Neural progenitor cell (in vitro differentiated cells): ENCODE results near the gene ANAPC7. TPM values are rescaled to one million over a fixed set of nuclear protein-coding genes. Genes with fewer than 3 reads are reported as not detected.
"Not testable (repeated sequence)": the region's sequence is repeated elsewhere in the genome, so short reads cannot be mapped to it uniquely, and the experiment has no call there.

Experiments
- DNase-seq: peaks from one replicate; pipeline ENCODE4 v3.0.0-alpha.2; 2016; ENCODE audit warnings: low spot score
- H2AFZ ChIP-seq: fragments of 200-600 bp; sonication (generic); replicated peaks from 2 replicates; pipeline ENCODE4 v1.6.1; 2016; ENCODE audit warnings: antibody characterized with exemption
- H3F3A ChIP-seq: fragments of 200-600 bp; sonication (generic); 2 replicates; pipeline ENCODE4 v1.6.1; 2016; ENCODE audit warnings: antibody characterized with exemption, low read depth
- H3K27ac ChIP-seq: fragments of 200-600 bp; sonication (generic); 2 replicates; pipeline ENCODE4 v1.5.1; 2016; ENCODE audit warnings: mild to moderate bottlenecking
- H3K27me3 ChIP-seq: fragments of 200-600 bp; sonication (generic); 2 replicates; pipeline ENCODE4 v1.6.1; 2016; ENCODE audit warnings: mild to moderate bottlenecking, moderate library complexity
- H3K36me3 ChIP-seq: fragments of 200-600 bp; sonication (generic); 2 replicates; pipeline ENCODE4 v1.5.1; 2016
- H3K4me1 ChIP-seq: fragments of 200-600 bp; sonication (generic); 2 replicates; pipeline ENCODE4 v1.6.1; 2016; ENCODE audit warnings: mixed run types
- H3K4me2 ChIP-seq: fragments of 200-600 bp; sonication (generic); 2 replicates; pipeline ENCODE4 v1.6.1; 2016
- H3K4me3 ChIP-seq: fragments of 200-600 bp; sonication (generic); 2 replicates; pipeline ENCODE4 v1.5.1; 2016
- H3K79me2 ChIP-seq: fragments of 200-600 bp; sonication (generic); 2 replicates; pipeline ENCODE4 v1.6.1; 2016; ENCODE audit warnings: low read depth
- H3K9ac ChIP-seq: fragments of 200-600 bp; sonication (generic); 2 replicates; pipeline ENCODE4 v1.6.1; 2016
- H3K9me3 ChIP-seq: fragments of 200-600 bp; sonication (generic); 2 replicates; pipeline ENCODE4 v1.5.1; 2016; ENCODE audit warnings: low read depth
- H4K20me1 ChIP-seq: fragments of 200-600 bp; sonication (generic); 2 replicates; pipeline ENCODE4 v1.6.1; 2016; ENCODE audit warnings: low read depth
- H3K27ac Mint-ChIP-seq: 3 replicates; pipeline ENCODE4 v1.8.0; 2021; ENCODE audit warnings: mixed read lengths
- H3K27me3 Mint-ChIP-seq: 2 replicates; pipeline ENCODE4 v1.8.0; 2022; ENCODE audit warnings: low read depth, mild to moderate bottlenecking, inconsistent platforms, moderate library complexity, mixed read lengths; ENCODE audit not compliant: insufficient read depth
- H3K36me3 Mint-ChIP-seq: 3 replicates; pipeline ENCODE4 v1.8.0; 2021; ENCODE audit warnings: mixed read lengths
- H3K4me1 Mint-ChIP-seq: 3 replicates; pipeline ENCODE4 v1.8.0; 2021; ENCODE audit warnings: mixed read lengths
- H3K4me3 Mint-ChIP-seq: 3 replicates; pipeline ENCODE4 v1.8.0; 2021; ENCODE audit warnings: mild to moderate bottlenecking, moderate library complexity, mixed read lengths
- H3K9me3 Mint-ChIP-seq: 3 replicates; pipeline ENCODE4 v1.8.0; 2020; ENCODE audit warnings: mixed read lengths
- CTCF ChIP-seq: fragments of 200-600 bp; sonication (generic); IDR thresholded peaks from 2 replicates; pipeline ENCODE4 v1.5.1; 2017; ENCODE audit warnings: antibody characterized with exemption, mild to moderate bottlenecking
- EZH2 ChIP-seq: fragments of 200-600 bp; sonication (generic); IDR thresholded peaks from 2 replicates; pipeline ENCODE4 v1.6.1; 2017; ENCODE audit warnings: antibody characterized with exemption, mild to moderate bottlenecking, moderate library complexity
- EZH2phosphoT487 ChIP-seq: fragments of 200-600 bp; sonication (generic); IDR thresholded peaks from 2 replicates; pipeline ENCODE4 v1.6.1; 2017; ENCODE audit warnings: antibody characterized with exemption
- total RNA-seq: library from RNA; depleted of rRNA; stranded (reverse); fragments of >200 nt; gene quantifications from 2 replicates; pipeline ENCODE4 v1.2.3, GENCODE V29; 2015; ENCODE audit warnings: low replicate concordance

The ANAPC7 gene
- total RNA-seq, 1 donor from 2014 or later, result 114 TPM

- H3K79me2 ChIP-seq, result no peaks in the 10 kb centered on the region
- H3K9me3 ChIP-seq, result no peaks in the 10 kb centered on the region
- H3F3A ChIP-seq, result peaks cover 6% of the 10 kb centered on the region
- H3K27ac ChIP-seq, result no peak overlapping the region
- H3K4me2 ChIP-seq, result no peak overlapping the region
- H3K4me3 ChIP-seq, result no peak overlapping the region
- no peak for DNase-seq
- no peaks in the 10 kb centered on the region for H3K9me3 Mint-ChIP-seq
- H3K36me3 Mint-ChIP-seq, result peaks cover 65% of the 10 kb centered on the region
- no peaks in the 10 kb centered on the region for H3K27me3 ChIP-seq
- H3K4me1 Mint-ChIP-seq, result no peaks in the 10 kb centered on the region
- H4K20me1 ChIP-seq, result no peaks in the 10 kb centered on the region
- H3K27ac Mint-ChIP-seq, result no peak overlapping the region
- no peak overlapping the region for H3K4me3 Mint-ChIP-seq
- H2AFZ ChIP-seq, result no peak overlapping the region
- H3K36me3 ChIP-seq, result peaks cover 40% of the 10 kb centered on the region
- no peaks in the 10 kb centered on the region for H3K4me1 ChIP-seq
- TF ChIP-seq CTCF, result no peak
- TF ChIP-seq EZH2phosphoT487, result no peak
- TF ChIP-seq EZH2, result no peak
- H3K9ac ChIP-seq, result no peak overlapping the region
- no peaks in the 10 kb centered on the region for H3K27me3 Mint-ChIP-seq
Measured at GRCh38 chr12:110342157-110342556, 61.4 kb downstream of the ANAPC7 start.

GRCh38 chr12:110340706-110341105 is 62.8 kb downstream of the ANAPC7 start:
- Histone ChIP-seq H3K4me1 (no peaks in the 10 kb centered on the region), H3K36me3 (peaks cover 32% of the 10 kb centered on the region), H3K27ac (no peak overlapping the region), H3K9ac (no peak overlapping the region), H3K9me3 (no peaks in the 10 kb centered on the region), H3F3A (peaks cover 6% of the 10 kb centered on the region), H2AFZ (no peak overlapping the region), H3K27me3 (no peaks in the 10 kb centered on the region), H4K20me1 (no peaks in the 10 kb centered on the region), H3K4me3 (no peak overlapping the region), H3K79me2 (no peaks in the 10 kb centered on the region), H3K4me2 (no peak overlapping the region)
- no peaks in the 10 kb centered on the region for H3K4me1 Mint-ChIP-seq
- DNase-seq, result no peak
- no peak for TF ChIP-seq EZH2
- no peak for TF ChIP-seq CTCF
- no peak for TF ChIP-seq EZH2phosphoT487
- no peak overlapping the region for H3K27ac Mint-ChIP-seq
- H3K4me3 Mint-ChIP-seq, result no peak overlapping the region
- H3K9me3 Mint-ChIP-seq, result no peaks in the 10 kb centered on the region
- H3K36me3 Mint-ChIP-seq, result peaks cover 62% of the 10 kb centered on the region
- peaks cover 2% of the 10 kb centered on the region for H3K27me3 Mint-ChIP-seq

GRCh38 chr12:110340261-110340660 is 63.2 kb downstream of the ANAPC7 start:
- DNase-seq, H3F3A ChIP-seq, H3K4me1 Mint-ChIP-seq, H3K4me3 ChIP-seq, H3K27me3 ChIP-seq, H3K27ac ChIP-seq, H3K9ac ChIP-seq, H3K4me1 ChIP-seq, H3K79me2 ChIP-seq, H3K27ac Mint-ChIP-seq, H4K20me1 ChIP-seq, H3K9me3 ChIP-seq, H3K4me3 Mint-ChIP-seq, H3K4me2 ChIP-seq, H3K9me3 Mint-ChIP-seq, H2AFZ ChIP-seq, H3K27me3 Mint-ChIP-seq: not testable (repeated sequence)
- H3K36me3 ChIP-seq, result peaks cover 27% of the 10 kb centered on the region
- peaks cover 65% of the 10 kb centered on the region for H3K36me3 Mint-ChIP-seq

GRCh38 chr12:110339184-110339952 is 64.1 kb downstream of the ANAPC7 start:
- DNase-seq, result no peak
- H3K27me3 ChIP-seq, result no peaks in the 10 kb centered on the region
- H3K79me2 ChIP-seq, result no peaks in the 10 kb centered on the region
- no peak overlapping the region for H3K27ac Mint-ChIP-seq
- peaks cover 6% of the 10 kb centered on the region for H3F3A ChIP-seq
- H3K9me3 Mint-ChIP-seq, result no peaks in the 10 kb centered on the region
- TF ChIP-seq EZH2 (no peak), EZH2phosphoT487 (no peak), CTCF (no peak)
- H3K36me3 ChIP-seq, result peaks cover 27% of the 10 kb centered on the region
- H3K4me2 ChIP-seq, result no peak overlapping the region
- no peaks in the 10 kb centered on the region for H3K4me1 Mint-ChIP-seq
- no peak overlapping the region for H3K4me3 ChIP-seq
- H3K4me3 Mint-ChIP-seq, result no peak overlapping the region
- H3K27me3 Mint-ChIP-seq, result peaks cover 2% of the 10 kb centered on the region
- no peak overlapping the region for H3K9ac ChIP-seq
- H3K4me1 ChIP-seq, result no peaks in the 10 kb centered on the region
- no peak overlapping the region for H2AFZ ChIP-seq
- H3K36me3 Mint-ChIP-seq, result peaks cover 58% of the 10 kb centered on the region
- no peak overlapping the region for H3K27ac ChIP-seq
- H4K20me1 ChIP-seq, result no peaks in the 10 kb centered on the region
- no peaks in the 10 kb centered on the region for H3K9me3 ChIP-seq
